NCI-H1436 (cell line): Measurements from ENCODE around the gene CHRM4.

Experiments used
- DNase-seq: peaks from one replicate; lab custom pipeline; 2025; lab: John Stamatoyannopoulos, UW

CHRM4 gene

GRCh38 chr11:46367244-46367915 is 24.2 kb downstream of the CHRM4 start:
- peak; percentile 28 for DNase-seq

DNA sequence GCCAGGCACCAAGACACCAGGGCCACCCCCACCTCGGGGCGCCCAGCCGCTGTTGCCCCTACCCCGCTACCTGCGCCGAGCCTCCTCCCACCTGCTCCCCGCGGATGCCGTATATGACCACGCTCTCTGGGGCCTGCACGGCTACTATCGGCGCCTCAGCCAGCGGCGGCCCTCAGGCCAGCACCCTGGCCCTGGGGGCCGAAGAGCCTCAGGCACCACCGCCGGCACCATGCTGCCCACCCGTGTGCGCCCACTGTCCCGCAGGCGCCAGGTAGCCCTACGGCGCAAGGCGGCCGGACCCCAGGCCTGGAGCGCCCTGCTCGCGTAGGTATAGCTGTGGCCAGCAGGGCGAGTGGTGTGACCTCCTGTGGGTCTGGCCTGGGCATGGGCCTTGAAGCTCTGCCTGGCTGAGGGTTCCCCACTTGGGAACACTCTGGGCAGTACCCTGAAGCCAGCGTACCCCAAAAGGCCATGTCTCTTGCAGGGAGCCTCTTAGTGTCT is 24.9 kb downstream of the CHRM4 start:
- DNase-seq: no peak

DNA sequence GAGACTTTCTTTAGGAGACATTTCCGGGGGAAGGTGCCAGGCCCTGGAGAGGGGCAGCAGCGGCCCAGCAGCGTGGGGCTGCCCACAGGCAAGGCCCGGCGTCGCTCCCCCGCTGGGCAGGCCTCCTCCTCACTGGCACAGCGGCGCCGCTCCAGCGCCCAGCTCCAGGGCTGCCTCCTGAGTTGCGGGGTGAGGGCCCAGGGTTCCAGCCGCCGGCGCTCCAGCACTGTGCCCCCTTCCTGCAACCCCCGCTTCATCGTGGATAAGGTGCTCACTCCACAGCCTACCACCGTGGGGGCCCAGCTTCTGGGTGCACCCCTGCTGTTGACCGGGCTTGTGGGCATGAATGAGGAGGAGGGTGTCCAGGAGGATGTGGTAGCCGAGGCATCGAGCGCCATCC is 25.3 kb downstream of the CHRM4 start:
- no peak for DNase-seq

DNA sequence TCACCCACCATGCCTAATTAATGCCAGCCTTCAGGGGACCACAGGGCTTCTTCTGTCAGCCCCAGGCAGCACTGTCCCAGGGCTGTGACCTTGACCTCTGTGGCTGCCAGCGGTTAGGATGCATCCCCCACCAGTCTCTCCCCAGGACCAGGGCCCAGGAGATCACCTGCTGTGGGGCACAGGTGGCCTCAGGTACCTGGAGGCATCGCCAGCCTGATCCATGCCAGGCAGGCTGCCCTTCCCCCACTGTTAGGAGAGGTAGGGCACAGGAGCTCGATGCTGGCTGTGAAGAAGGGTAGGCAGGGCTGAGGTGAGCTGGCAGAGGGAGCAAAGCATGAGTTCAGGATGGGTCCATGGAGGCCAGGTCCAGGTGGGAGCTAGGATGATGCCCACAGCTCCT is 26.8 kb downstream of the CHRM4 start:
- no peak for DNase-seq

GRCh38 chr11:46364056-46364455 is 27.5 kb downstream of the CHRM4 start:
- no peak for DNase-seq

DNA sequence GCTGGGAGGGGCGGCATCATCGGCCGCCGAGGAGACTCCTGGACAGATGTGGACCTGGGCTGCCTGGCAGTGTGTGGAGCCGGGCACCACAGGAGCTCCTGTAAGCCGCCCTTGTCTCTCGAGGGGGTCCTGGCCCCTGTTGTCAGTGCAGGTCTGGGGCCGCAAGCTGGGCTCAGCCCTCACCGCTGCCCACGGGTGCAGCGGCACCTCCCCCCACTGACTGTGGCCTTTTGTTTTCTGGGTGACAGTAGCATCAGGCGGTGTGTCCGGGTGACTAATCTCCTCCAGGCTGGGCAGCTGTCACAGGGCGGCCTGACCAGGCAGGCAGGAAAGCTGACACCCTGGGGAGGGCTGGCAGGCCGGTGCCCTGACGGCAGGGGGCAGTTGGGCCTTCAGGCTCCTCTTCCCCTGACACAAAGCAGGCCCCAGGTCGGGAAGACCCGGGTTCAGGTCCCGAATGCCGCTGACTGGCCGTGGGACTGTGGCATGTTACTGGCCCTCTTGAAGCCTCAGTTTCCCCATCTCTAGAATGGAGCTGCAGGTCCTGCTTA is 28.0 kb downstream of the CHRM4 start:
- no peak for DNase-seq

DNA sequence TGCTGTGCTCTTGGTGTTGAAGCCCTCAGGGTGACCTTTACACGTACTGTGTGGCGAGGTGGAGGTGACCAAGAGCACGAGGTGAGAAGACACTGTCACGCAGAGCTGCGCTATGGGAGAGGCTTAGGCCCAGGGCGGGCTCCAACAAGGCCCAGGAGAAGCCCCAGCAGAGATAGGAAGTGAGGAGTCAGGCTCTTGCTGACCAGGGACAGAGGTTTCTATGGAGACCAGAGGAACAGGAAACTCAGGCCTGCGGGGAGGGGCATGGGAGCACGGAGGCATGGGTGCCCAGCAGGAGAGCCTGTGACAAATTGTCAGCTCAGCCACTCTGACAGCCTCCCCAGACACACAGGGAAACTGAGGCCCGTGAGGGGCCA is 28.6 kb downstream of the CHRM4 start:
- DNase-seq: no peak

DNA sequence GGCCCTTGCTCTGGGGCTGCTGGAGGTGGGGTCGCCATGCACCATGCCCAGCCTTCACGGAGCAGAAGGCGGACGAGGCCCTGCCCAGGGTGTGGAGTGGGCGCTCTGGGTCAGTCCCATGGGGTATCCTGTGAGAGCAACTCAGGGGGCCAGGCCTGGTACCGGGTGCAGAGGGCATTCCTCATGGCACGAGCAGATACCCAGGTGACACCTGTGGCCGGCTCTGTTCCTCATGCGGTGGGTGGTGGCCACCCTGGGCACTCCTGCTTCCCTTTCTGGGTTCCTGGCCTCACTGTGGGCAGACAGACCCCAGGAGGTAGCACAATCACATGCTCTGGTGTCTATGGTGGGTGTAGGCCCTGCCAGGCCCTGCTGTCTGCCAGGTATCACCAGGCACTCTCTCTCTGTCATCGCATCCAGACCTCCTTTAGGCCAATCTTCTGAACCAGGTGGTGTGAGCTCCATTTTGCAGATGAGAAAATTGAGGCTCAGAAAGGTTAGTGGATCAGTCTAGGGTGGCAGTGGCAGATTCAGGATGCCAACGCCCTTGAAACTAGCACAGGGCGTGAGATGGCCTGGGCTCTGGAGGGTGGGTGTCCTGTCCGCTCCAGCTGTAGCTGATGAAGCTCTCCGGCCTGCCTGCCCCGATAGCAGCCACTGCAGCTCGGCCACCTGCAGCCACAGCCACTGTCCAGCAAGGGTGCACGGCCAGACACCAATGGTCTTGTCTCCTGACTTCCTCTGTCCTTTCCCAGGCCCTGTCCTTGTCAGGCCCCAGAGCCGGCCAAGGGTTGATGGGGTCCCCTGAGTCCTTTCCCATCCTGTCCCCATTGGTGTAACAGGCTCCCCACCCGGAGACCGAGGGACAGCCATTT is 29.2 kb downstream of the CHRM4 start:
- no peak for DNase-seq

DNA sequence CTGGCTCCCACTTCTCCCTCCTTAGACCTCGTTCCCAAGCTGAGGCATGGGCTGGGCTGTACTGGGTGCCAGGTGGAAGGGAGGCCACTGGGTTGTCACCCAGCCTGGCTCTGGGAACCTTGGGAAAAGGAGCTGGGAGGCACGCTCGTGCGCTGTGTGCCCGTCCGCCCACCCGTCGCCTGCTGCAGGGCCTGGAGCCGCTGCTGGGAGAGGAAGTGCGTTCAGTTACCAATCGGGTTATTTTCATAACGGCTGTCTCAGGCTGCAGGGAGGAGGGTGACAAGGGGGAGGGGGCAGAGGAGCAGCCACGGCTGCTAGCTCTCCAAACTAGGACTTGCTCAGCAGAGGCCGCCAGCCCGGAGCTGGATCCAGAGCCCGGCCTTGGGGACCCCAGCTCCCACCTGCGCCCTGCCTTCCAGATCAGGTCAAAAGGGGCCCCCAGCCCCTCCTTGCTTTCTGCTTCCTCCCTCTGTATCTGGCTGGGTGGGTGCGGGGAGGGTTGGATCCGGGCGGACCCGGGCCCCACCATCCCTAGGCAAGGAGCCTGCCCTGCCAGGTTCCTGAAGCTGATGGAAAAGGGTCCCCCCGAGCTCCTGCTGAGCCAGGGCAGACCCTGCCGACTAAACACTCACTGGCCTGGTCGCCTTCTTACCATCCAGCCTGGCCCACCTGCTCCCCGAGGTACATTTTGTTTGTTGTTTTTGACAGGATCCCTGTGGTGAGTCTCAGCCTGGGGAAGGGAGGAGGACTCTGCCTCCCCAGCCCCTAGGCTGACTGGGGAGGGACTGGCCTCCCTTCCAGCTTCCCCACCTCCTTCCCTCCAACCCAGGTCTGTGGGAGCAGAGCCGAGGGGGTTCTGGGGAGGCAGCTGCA is 30.1 kb downstream of the CHRM4 start:
- DNase-seq: peak; percentile 48

DNA sequence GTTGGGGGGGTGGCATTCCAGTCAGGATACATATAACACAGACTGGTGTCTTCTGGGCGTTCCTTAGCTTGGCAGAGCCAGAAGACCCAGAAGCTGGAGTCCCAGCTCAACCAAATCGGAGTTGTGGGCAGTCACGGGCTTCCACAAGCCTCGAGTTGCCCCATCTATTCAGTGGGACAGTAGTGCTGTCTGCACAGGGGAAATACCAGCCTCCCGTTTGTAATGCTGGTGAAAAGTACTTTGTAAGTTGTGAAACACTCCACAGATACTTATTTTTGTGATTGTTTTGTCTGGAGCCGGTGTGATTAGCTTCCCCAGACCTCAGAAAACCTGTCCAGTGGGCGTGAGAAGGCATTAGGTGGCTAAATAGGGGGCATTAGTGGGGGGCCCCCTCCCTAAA is 30.7 kb downstream of the CHRM4 start:
- DNase-seq: no peak

GRCh38 chr11:46359953-46360352 is 31.6 kb downstream of the CHRM4 start:
- DNase-seq: no peak

- DNase-seq: no peak
Measured at GRCh38 chr11:46357483-46357936, 34.1 kb downstream of the CHRM4 start.

- no peak for DNase-seq
Measured at GRCh38 chr11:46356924-46357482, 34.6 kb downstream of the CHRM4 start.

- no peak for DNase-seq
Measured at GRCh38 chr11:46353698-46354097, 37.9 kb downstream of the CHRM4 start.

- peak; percentile 80 for DNase-seq
Measured at GRCh38 chr11:46352063-46352841, 39.3 kb downstream of the CHRM4 start.

GRCh38 chr11:46351606-46352005 is 40.0 kb downstream of the CHRM4 start:
- no peak for DNase-seq

DNA sequence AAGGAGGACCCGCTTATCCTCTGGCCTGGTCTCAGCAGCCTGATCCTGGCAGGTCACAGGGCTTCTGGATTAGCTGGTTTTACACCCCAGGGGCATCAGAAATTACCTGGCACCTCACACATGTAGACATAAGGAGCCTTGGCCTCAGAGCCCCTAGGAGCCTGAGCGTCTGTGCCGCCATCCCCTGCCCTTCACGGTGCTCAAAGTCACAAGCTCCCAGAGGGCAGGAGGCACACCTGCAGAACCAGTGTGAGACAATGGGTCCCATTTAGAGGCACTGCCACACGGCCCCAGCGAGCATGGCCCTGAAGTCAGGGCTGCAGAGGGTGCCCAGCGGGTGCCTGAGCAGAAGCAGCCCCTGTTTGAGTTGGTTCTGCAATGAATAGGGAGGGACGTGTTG is 40.4 kb downstream of the CHRM4 start:
- DNase-seq: no peak

- no peak for DNase-seq
Measured at GRCh38 chr11:46350695-46351094, 40.9 kb downstream of the CHRM4 start.

DNA sequence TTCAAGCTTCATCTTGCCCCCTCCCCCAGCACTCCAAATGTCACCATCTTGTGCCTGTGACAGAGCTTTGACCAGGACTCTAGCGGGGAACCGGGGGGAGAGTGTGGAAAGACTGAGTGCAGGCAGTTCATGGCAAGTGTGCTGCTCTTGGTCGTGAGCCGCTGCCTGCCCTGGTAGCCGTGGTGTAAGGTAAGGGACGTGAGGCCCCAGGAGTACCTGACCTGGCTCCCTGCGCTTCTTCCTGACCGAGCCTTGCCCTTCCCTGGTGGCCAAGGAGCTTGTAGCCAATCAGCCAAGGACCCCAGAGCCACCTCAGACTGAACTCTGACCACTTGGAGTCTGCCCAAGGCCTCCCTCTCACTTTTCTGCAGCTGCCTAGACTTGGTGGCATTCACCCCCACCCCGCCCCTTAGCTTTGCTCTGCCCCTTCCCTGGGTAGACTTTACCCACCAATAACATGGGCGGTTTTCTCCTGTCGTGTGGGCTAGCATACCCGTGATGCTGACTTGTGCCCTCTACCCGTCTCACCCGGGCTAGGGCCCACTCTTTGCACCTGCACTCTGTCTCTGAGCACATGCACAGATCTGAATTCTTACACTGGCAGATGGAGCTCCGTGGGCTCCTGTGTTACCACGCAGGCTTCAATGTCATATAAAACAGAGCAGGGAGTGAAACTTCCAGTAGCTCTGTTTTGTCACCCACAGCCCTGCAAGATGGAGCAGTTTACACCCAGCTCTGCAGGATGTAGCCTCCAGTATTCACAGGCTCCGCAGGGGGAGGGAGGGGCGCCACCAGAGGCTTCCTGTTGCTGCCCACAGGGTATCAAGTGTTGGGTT is 42.8 kb downstream of the CHRM4 start:
- no peak for DNase-seq
